SH-SY5Y (cell line): Measurements from ENCODE around the gene MCFD2.

Experiments used
- GATA2 ChIP-seq: IDR thresholded peaks from 2 replicates; pipeline ENCODE4 v1.6.1; 2011; ENCODE audit warnings: mild to moderate bottlenecking, low read depth, low read length
- GATA3 ChIP-seq: IDR thresholded peaks from 2 replicates; pipeline ENCODE4 v1.6.1; 2011; ENCODE audit warnings: low read depth, mild to moderate bottlenecking, low read length, moderate library complexity

Gene MCFD2

GRCh38 chr2:46893269-46893939 is 22.2 kb downstream of the MCFD2 start:
- no peak for TF ChIP-seq GATA2
- TF ChIP-seq GATA3 = no peak

GRCh38 chr2:46891956-46892553 is 23.6 kb downstream of the MCFD2 start:
- TF ChIP-seq GATA2 (no peak), GATA3 (no peak)

- no peak for TF ChIP-seq GATA2
- no peak for TF ChIP-seq GATA3
Observed at GRCh38 chr2:46888421-46888952, 27.1 kb downstream of the MCFD2 start.

- no peak for TF ChIP-seq GATA3
- no peak for TF ChIP-seq GATA2
Observed at GRCh38 chr2:46887028-46887885, 28.3 kb downstream of the MCFD2 start.

GRCh38 chr2:46886268-46887027 is 29.2 kb downstream of the MCFD2 start:
- no peak for TF ChIP-seq GATA2
- no peak for TF ChIP-seq GATA3

GRCh38 chr2:46885376-46885775 is 30.2 kb downstream of the MCFD2 start:
- TF ChIP-seq GATA3 (no peak), GATA2 (no peak)

- TF ChIP-seq GATA3 (no peak), GATA2 (no peak)
Observed at GRCh38 chr2:46879511-46879910, 36.1 kb downstream of the MCFD2 start.

- TF ChIP-seq GATA2 = no peak
- TF ChIP-seq GATA3 = no peak
Observed at GRCh38 chr2:46878886-46879285, 36.7 kb downstream of the MCFD2 start.

- no peak for TF ChIP-seq GATA3
- no peak for TF ChIP-seq GATA2
Observed at GRCh38 chr2:46878240-46878877, 37.2 kb downstream of the MCFD2 start.

- TF ChIP-seq GATA2 (no peak), GATA3 (no peak)
Observed at GRCh38 chr2:46877619-46878113, 37.9 kb downstream of the MCFD2 start.

- TF ChIP-seq GATA3 (no peak), GATA2 (no peak)
Observed at GRCh38 chr2:46876741-46877384, 38.7 kb downstream of the MCFD2 start.

GRCh38 chr2:46875226-46875899 is 40.2 kb downstream of the MCFD2 start:
- no peak for TF ChIP-seq GATA2
- no peak for TF ChIP-seq GATA3
